ENCODE data around the gene ZBTB12. TPM values are rescaled to one million over a fixed set of nuclear protein-coding genes. Genes with fewer than 3 reads are reported as not detected.
A peak's percentile ranks its signal among the peaks of the same experiment; 100 is the strongest.

The ZBTB12 gene
- total and polyA plus RNA-seq, 2 of the 4 experiments (the other 2 are of a cell fraction), result 2.0 to 8.5 TPM

DNA sequence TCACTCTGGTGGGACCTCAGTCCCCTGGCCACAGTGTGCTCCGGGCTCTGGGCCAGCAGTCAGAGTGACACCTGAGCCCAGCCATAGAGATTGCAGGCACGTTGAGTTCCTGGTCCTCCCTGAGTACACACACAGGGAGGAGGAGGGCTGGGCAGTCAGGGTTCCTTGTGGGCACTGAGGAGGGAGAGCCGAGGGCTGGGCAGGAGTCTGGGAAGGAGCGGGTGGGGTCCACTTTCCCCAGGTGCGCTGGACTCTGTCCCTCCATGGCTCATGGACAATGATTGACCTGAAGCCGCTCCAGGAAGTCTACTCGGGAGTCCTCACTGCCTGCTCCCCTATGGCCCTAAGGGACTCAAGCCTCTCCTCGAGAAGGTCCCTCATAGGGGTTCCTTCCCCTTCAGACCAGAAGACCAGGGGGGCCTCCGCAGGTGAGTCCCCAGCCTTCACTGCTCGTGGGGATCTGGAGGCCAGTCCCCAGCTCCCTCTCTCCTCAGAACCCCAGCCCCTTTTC, 24.2 kb downstream of the ZBTB12 start:
- WGBS, 2 experiments (ENCODE audit: extremely low coverage in 2 of 2, insufficient read length in 1 of 2), result 70% methylated on average over 6 of the region's 10 CpGs; no CpG with 5 or more reads in 1 of the 2 experiments
- dilution Hi-C loops (cut with HindIII; ENCODE audit: low sequenced_read_pairs, unreplicated experiment) (no loop called here), in situ Hi-C loops (cut with MboI; ENCODE audit: low sequenced_read_pairs) (no loop called here), intact Hi-C loops (cut with micrococcal nuclease) (no loop called here)
- no peak overlapping the region for H4K91ac ChIP-seq (ENCODE audit: insufficient read depth, low read depth, low read length)
- CTCF ChIA-PET, result no interaction called here
- H3K23ac ChIP-seq (ENCODE audit: low read depth, low read length), result no peak overlapping the region
- H2BK15ac ChIP-seq (ENCODE audit: low read depth, low read length), result no peak overlapping the region
- no peak overlapping the region for H3K27ac ChIP-seq (ENCODE audit: insufficient read depth, low read length)
- H4K8ac ChIP-seq (ENCODE audit: low read depth in 2 of 2, low read length in 2 of 2), result no peak overlapping the region
- no peak overlapping the region for H3K4me2 ChIP-seq (ENCODE audit: low read depth, low read length)
- no peak overlapping the region for H3K56ac ChIP-seq (ENCODE audit: extremely low read depth, insufficient read depth, low read length)
- ATAC-seq (ENCODE audit: low read depth) (no peak), DNase-seq (no peak)
- H3K18ac ChIP-seq (ENCODE audit: low read depth, low read length), result no peak overlapping the region
- BruUV-seq (replicated peaks), result no TSS peak
- no peak overlapping the region for H3K14ac ChIP-seq (replicated peaks; ENCODE audit: low read depth, low read length)
- H2AK9ac ChIP-seq (replicated peaks; ENCODE audit: low read depth, low read length, poor library complexity), result peak overlapping the region; percentile 22
- H4K5ac ChIP-seq (ENCODE audit: low read depth, low read length), result no peak overlapping the region
- H4K20me1 ChIP-seq (ENCODE audit: insufficient read depth, low read length), result 0 out of 2 replicates have a peak, but pooled peaks cover 2% of the 10 kb centered on the region
- peaks cover 10% of the 10 kb centered on the region for H3K4me1 ChIP-seq (ENCODE audit: control insufficient read depth, insufficient read depth, low read length)
- H3K9ac ChIP-seq (ENCODE audit: low read depth, low read length), result no peak overlapping the region
- H2AK5ac ChIP-seq (ENCODE audit: low read depth, low read length), result no peak overlapping the region
- H3K9me1 ChIP-seq (ENCODE audit: insufficient read depth, low read length), result no peaks in the 10 kb centered on the region
- H3K9me3 ChIP-seq (ENCODE audit: control insufficient read depth, insufficient read depth, low read length), result no peaks in the 10 kb centered on the region
- POLR2A ChIA-PET (ENCODE audit: unreplicated experiment), result no interaction called here
- peaks cover 29% of the 10 kb centered on the region for H3K36me3 ChIP-seq (ENCODE audit: control insufficient read depth, insufficient read depth, low read length)
- H3K4ac ChIP-seq (ENCODE audit: low read depth, low read length), result no peak overlapping the region
- no peak overlapping the region for H3K4me3 ChIP-seq (ENCODE audit: insufficient read depth, low read depth, low read length)
- H2BK120ac ChIP-seq (ENCODE audit: low read depth, low read length), result no peak overlapping the region
- H3K79me1 ChIP-seq (ENCODE audit: low read depth in 1 of 2, low read length in 2 of 2), result no peaks in the 10 kb centered on the region
- H2BK20ac ChIP-seq (ENCODE audit: low read depth, low read length), result no peak overlapping the region
- peak overlapping the region; percentile 17 for H2AFZ ChIP-seq (replicated peaks; ENCODE audit: low read length, poor library complexity)
- TF ChIP-seq, protein P1, sequence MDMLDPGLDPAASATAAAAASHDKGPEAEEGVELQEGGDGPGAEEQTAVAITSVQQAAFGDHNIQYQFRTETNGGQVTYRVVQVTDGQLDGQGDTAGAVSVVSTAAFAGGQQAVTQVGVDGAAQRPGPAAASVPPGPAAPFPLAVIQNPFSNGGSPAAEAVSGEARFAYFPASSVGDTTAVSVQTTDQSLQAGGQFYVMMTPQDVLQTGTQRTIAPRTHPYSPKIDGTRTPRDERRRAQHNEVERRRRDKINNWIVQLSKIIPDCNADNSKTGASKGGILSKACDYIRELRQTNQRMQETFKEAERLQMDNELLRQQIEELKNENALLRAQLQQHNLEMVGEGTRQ (IDR thresholded peaks at IDR 0.05; ENCODE audit: low read depth, low read length), result no peak
- TF ChIP-seq RFX5 (IDR thresholded peaks at IDR 0.05; ENCODE audit: low read depth, low read length) (no peak), BHLHE40 (IDR thresholded peaks at IDR 0.05; ENCODE audit: low read depth, low read length) (no peak), MXI1 (IDR thresholded peaks at IDR 0.05; ENCODE audit: borderline replicate concordance, low read depth, low read length) (no peak), POLR2A (IDR thresholded peaks at IDR 0.05; ENCODE audit: low read depth, low read length) (no peak), SMC3 (IDR thresholded peaks at IDR 0.05; ENCODE audit: low read depth, low read length) (no peak), CEBPB (IDR thresholded peaks at IDR 0.05; ENCODE audit: low read depth, low read length) (no peak), CHD1 (IDR thresholded peaks at IDR 0.05; ENCODE audit: low read depth, low read length) (no peak), CTCF (conservative IDR thresholded peaks at IDR 0.05; ENCODE audit: low read depth, low read length) (no peak), FOS (IDR thresholded peaks at IDR 0.05; ENCODE audit: low read depth, low read length) (no peak), MAFK (IDR thresholded peaks at IDR 0.05; ENCODE audit: low read depth, low read length) (no peak), RAD21 (IDR thresholded peaks at IDR 0.05; ENCODE audit: low read length) (no peak)
- TF ChIP-seq, protein P2, sequence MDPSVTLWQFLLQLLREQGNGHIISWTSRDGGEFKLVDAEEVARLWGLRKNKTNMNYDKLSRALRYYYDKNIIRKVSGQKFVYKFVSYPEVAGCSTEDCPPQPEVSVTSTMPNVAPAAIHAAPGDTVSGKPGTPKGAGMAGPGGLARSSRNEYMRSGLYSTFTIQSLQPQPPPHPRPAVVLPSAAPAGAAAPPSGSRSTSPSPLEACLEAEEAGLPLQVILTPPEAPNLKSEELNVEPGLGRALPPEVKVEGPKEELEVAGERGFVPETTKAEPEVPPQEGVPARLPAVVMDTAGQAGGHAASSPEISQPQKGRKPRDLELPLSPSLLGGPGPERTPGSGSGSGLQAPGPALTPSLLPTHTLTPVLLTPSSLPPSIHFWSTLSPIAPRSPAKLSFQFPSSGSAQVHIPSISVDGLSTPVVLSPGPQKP (IDR thresholded peaks at IDR 0.05; ENCODE audit: borderline replicate concordance, low read depth, low read length), result no peak
- no peak overlapping the region for H2BK5ac ChIP-seq (ENCODE audit: low read depth, low read length, poor library complexity, severe bottlenecking)
- H3K27me3 ChIP-seq (ENCODE audit: control insufficient read depth, insufficient read depth, low read length), result no peaks in the 10 kb centered on the region

Data from IMR-90 (cell line).